Fibroblast of pulmonary artery (primary cell): Measurements from ENCODE around the gene CASP5.

Experiments
- DNase-seq: peaks from one replicate; pipeline ENCODE4 v3.0.0-alpha.2; 2010; ENCODE audit warnings: low read depth
- H3K4me3 ChIP-seq: replicated peaks from 2 replicates; pipeline ENCODE4 v1.5.1; 2011; ENCODE audit warnings: low read depth, mild to moderate bottlenecking, control low read depth, low read length, moderate library complexity
- TF ChIP-seq, protein P1 (sequence below): IDR thresholded peaks from 2 replicates; pipeline ENCODE4 v1.5.1; 2011; ENCODE audit warnings: mild to moderate bottlenecking, control low read depth, low read length, inconsistent platforms; ENCODE audit errors: missing control alignments

Gene CASP5

DNA sequence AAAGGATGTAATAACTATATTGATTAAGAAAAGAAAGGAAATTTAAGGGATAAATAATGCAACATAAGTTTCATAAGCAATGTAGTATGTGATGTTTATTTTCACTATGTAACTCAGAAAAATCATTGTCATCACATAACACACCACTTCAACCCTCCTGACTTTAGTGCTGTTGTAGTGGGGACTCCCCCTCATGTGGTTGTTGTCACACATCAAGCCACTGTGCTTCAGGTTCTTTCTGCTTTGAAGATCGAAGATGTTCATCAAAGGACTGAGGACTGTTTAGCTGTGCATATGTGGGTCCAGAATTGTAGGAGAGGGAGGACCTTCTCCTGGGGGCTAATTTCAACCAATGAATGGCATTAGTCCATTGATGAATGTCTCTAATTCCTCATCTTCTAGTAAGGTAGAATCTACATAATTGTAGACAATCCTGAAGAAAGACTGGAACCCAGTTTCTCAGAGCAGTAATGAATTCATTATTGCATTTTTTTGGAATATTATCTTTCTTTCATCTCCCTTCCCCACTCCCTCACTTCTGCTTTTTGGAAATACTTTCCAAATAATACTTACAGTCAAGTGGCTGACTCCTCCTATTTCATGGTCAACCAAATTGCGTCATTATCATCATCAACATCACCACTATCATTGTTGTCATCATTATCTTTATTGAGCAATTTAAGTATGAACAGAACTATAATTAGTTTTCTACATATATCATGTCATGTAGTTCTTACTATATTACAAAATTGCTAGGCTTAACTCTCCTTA lies 31.9 kb upstream of the CASP5 start:
- TF ChIP-seq, protein P1, sequence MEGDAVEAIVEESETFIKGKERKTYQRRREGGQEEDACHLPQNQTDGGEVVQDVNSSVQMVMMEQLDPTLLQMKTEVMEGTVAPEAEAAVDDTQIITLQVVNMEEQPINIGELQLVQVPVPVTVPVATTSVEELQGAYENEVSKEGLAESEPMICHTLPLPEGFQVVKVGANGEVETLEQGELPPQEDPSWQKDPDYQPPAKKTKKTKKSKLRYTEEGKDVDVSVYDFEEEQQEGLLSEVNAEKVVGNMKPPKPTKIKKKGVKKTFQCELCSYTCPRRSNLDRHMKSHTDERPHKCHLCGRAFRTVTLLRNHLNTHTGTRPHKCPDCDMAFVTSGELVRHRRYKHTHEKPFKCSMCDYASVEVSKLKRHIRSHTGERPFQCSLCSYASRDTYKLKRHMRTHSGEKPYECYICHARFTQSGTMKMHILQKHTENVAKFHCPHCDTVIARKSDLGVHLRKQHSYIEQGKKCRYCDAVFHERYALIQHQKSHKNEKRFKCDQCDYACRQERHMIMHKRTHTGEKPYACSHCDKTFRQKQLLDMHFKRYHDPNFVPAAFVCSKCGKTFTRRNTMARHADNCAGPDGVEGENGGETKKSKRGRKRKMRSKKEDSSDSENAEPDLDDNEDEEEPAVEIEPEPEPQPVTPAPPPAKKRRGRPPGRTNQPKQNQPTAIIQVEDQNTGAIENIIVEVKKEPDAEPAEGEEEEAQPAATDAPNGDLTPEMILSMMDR: no peak
- no peak for DNase-seq
- H3K4me3 ChIP-seq: no peak overlapping the region

DNA sequence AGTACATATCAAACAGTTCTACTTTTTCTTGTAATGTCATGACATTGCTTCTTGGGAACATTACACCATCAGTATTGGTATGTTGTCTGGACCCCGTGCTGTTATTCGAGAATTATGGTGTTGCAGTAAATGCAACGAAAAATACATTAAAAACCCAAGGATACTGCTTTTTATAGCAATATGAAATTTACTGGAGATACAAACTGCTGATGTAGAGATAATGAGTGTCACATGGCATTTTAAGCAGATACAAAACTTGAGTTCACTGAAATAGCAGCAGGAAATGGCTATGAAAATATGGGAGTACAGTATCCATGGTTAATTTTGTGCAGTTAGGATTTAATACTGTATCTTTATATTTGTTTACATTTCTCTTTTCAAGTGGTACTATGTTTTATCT lies 29.5 kb upstream of the CASP5 start:
- H3K4me3 ChIP-seq: no peak overlapping the region
- TF ChIP-seq, protein P1: no peak
- DNase-seq: no peak

DNA sequence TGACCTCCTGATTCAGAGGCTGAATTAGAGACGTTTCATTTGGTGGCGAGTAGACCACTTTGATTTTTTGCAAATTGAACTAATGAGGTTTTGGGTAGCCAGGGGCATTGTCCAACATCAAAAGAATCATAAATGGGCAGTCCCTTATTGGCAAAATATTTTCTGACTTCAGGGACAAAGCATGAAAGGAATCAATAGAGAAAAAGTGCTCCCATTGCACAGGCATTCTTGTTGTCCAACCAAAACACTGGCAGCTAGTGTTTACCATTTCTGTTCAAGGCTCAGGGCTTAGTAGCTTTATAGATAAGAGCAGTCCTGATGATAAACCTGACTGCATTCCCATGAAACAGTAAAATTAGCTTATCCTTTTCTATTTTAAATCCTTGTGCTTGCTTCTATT lies 28.6 kb upstream of the CASP5 start:
- TF ChIP-seq, protein P1: no peak
- no peak for DNase-seq
- H3K4me3 ChIP-seq: no peak overlapping the region

DNA sequence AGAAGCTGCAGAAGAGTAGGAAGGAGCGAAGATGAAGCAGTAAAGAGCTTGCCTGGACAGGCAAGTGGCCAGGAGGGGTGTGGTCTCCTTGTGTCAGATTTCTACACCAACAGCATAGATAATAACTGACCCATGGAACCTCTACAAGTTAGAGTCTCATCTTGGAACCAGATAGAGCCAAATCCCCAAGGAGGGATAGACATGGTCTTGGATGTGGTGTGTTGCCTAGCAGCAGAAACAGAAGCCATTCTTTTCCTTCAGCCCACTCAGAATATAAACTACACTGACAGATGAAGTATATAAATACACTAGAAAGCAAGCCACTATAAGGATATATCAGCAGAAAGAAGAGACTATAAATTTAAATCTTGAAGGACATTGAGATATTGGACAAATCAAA lies 26.5 kb upstream of the CASP5 start:
- TF ChIP-seq, protein P1: no peak
- no peak overlapping the region for H3K4me3 ChIP-seq
- no peak for DNase-seq

DNA sequence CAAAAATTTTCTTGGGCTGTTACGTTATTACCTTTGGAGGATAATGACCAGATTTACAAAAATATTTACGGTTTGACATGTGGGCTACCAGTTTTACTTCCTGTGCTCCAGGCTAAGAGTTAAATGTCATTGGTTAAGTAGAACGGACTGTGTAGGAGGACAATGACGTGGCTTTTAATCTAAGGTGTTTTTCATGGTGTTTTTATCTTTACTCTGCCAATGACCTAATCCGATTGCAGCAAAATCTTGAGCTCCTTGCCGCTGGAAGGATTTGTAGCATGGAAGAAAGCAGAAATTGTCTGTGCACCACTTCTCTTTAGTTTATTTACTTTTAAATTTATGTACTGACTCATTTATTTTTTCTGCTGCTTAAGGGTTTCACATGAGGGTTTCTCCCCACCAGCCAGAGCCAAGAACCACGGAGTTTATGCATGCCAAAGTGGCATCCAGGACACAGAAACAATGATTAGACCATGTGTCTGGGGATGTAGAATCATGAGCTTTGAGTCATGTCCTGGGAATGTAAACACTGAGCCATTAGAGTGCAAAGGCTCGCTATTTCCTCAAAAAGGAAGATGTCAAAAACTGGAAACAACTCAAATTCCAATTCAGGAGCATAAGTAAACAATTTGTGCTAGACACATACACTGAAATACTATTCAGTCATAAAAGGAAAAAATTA lies 24.1 kb upstream of the CASP5 start:
- peak overlapping the region; percentile 4 for H3K4me3 ChIP-seq
- TF ChIP-seq, protein P1: no peak
- peak; percentile 98 for DNase-seq

DNA sequence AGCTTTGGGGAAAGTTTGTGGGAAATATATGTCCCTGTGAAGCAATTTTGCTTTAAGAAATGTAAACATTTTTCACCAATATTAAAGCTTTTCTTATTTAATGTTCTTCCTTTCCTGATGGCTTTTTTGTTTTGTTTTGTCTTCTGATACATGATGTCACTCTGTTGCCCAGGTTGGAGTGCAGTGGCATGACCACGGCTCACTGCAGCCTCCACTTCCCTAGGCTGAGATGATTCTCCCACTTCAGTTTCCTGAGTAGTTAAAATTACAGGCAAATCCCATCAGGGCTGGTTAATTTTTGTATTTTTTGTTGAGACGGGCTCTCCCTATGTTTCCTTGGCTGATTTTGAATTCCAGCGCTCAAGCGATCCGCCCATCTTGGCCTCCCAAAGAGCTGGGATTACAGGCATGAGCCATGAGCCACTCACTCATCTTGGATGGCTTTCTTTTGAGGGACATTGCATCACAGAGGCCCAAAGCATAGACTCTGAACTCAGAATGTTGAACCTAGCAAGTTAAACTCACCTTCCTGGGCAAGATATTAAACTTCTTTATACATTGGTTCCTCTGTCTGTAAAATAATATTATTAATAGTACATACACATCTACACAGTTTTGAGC lies 22.8 kb upstream of the CASP5 start:
- peak; percentile 11 for DNase-seq
- H3K4me3 ChIP-seq: no peak overlapping the region
- TF ChIP-seq, protein P1: no peak

DNA sequence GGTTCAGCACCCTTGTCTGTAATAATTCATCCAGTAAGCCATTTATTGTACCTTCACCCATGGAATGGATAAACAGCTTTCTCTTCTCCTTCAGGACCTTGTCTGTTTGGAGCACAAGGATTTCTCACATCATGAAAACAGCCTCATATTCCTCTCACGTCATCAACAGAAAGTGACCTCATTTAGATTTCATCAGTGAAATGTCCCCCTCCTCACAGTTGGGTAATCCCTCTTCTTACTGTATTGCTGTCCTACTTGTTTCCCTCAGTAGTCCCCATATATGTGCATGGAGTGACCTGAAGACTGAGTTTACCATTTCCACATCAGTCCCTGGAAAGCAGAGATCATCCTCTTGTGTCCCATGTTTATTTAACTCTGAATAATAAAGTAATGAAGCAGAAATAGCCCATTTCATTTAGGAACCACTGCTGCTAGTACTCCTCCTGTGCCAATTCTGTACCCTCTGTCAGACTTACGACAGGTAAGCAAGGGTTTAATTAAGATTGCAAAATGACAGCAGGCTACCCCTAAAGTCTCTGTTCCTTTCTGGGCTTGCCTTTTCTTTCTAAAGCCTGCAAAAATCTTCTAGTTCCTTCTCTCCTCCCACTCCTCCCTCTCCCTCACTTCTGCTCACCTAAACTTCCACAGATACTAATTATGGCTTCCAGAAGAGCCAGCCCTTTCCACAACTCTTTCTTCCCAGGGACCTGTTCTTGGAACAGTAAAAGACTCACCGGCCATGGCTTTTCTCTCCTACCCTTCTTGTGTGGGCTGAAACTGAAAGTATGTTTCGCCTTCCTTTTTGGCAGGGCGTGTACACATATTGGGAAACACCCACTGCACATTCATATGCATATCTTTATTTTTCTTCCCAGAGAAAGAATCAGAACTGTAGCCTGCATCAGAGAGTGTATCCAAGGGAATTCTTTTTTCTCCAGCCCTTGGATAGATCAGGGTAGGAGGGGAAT lies 21.9 kb upstream of the CASP5 start, which contains the start of gene CARD16:
Gene CARD16, minus strand, starts transcription at position 779 of the 968 bp plus-strand sequence. Its CDS starts 38 bp downstream, at position 741.
- H3K4me3 ChIP-seq: peak within 1 kb of the TSS; percentile 58
- peak; percentile 88 for DNase-seq
